GM20000 (cell line): ENCODE measurements around the gene ESX1.

Experiments
- DNase-seq: peaks from one replicate; pipeline ENCODE4 v3.0.0; 2012; ENCODE audit warnings: low spot score
- TF ChIP-seq, protein P1 (sequence below): IDR thresholded peaks from 2 replicates; pipeline ENCODE4 v1.5.1; 2012; ENCODE audit warnings: mild to moderate bottlenecking, control low read depth; ENCODE audit errors: extremely low read depth, missing control alignments

ESX1 gene

DNA sequence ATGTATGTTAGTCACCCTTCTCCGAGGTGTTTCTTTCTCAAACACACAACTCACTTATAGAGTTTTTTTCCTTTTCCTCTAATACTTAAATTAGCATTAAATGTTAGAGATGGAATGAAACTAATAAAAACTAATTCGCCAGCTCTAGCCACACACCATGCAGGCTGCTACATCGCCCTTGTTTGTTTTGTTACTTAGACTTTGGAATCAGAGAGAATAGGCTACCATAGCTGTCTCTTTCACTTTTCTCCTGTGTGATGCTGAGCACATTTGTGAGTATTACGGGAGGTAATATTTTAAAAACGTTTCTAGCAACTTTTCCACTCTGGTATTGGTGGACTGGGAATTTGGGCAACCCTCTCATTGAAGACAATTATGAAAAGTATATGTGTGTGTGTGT is 43.5 kb downstream of the ESX1 start:
- no peak for DNase-seq
- TF ChIP-seq, protein P1, sequence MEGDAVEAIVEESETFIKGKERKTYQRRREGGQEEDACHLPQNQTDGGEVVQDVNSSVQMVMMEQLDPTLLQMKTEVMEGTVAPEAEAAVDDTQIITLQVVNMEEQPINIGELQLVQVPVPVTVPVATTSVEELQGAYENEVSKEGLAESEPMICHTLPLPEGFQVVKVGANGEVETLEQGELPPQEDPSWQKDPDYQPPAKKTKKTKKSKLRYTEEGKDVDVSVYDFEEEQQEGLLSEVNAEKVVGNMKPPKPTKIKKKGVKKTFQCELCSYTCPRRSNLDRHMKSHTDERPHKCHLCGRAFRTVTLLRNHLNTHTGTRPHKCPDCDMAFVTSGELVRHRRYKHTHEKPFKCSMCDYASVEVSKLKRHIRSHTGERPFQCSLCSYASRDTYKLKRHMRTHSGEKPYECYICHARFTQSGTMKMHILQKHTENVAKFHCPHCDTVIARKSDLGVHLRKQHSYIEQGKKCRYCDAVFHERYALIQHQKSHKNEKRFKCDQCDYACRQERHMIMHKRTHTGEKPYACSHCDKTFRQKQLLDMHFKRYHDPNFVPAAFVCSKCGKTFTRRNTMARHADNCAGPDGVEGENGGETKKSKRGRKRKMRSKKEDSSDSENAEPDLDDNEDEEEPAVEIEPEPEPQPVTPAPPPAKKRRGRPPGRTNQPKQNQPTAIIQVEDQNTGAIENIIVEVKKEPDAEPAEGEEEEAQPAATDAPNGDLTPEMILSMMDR, result no peak

DNA sequence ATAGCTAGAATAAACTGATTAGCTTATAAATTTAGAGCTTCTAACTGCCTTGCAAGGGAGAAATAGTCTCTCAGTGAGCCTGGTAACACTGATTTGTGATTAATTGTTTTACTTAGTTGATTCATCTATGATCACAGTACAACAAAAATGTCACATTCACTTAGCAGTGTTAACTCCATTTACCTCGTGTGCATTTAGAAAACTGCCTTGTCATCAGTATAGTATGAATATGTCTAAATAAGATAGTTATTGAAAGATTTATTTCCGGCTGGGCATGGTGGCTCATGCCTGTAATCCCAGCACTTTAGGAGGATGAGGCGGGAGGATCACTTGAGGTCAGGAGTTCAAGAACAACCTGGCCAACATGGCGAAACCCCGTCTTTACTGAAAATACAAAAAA is 49.2 kb downstream of the ESX1 start:
- TF ChIP-seq, protein P1, result no peak
- DNase-seq, result no peak
